Neuronal stem cell (in vitro differentiated cells): Measurements from ENCODE around the gene RAB11FIP3.
A peak's percentile ranks its signal among the peaks of the same experiment; 100 is the strongest.

Experiments used
- DNase-seq: peaks from one replicate; pipeline ENCODE4 v3.0.0-alpha.2; 2013; ENCODE audit warnings: low spot score
- H2AFZ ChIP-seq: one replicate; pipeline ENCODE4 v1.6.1; 2013; ENCODE audit warnings: mild to moderate bottlenecking, low read length, inconsistent platforms
- H2AK5ac ChIP-seq: 2 replicates; pipeline ENCODE4 v1.6.1; 2013; ENCODE audit warnings: low read depth, mild to moderate bottlenecking, inconsistent platforms, low read length, moderate library complexity, mixed read lengths
- H2BK120ac ChIP-seq: 2 replicates; pipeline ENCODE4 v1.6.1; 2013; ENCODE audit warnings: low read depth, mild to moderate bottlenecking, inconsistent platforms, low read length, moderate library complexity, mixed read lengths
- H2BK12ac ChIP-seq: one replicate; pipeline ENCODE4 v1.6.1; 2013; ENCODE audit warnings: low read length, inconsistent platforms
- H2BK15ac ChIP-seq: 2 replicates; pipeline ENCODE4 v1.6.1; 2013; ENCODE audit warnings: mild to moderate bottlenecking, low read length, inconsistent platforms, mixed read lengths
- H2BK5ac ChIP-seq: one replicate; pipeline ENCODE4 v1.6.1; 2013; ENCODE audit warnings: inconsistent platforms, mild to moderate bottlenecking, low read length, moderate library complexity
- H3K14ac ChIP-seq: one replicate; pipeline ENCODE4 v1.6.1; 2013; ENCODE audit warnings: low read length, inconsistent platforms
- H3K18ac ChIP-seq: 2 replicates; pipeline ENCODE4 v1.6.1; 2013; ENCODE audit warnings: low read length, inconsistent platforms
- H3K23ac ChIP-seq: 2 replicates; pipeline ENCODE4 v1.6.1; 2013; ENCODE audit warnings: low read depth, mild to moderate bottlenecking, mixed read lengths, low read length, inconsistent platforms; ENCODE audit not compliant: poor library complexity
- H3K27ac ChIP-seq: replicated peaks from 3 replicates; pipeline ENCODE4 v1.5.1; 2013; ENCODE audit warnings: low read length, inconsistent platforms
- H3K27me3 ChIP-seq, 3 experiments: 2 replicates each; pipeline ENCODE4 v1.6.1; 2013; ENCODE audit warnings: low read length in 3 of 3, mild to moderate bottlenecking in 2 of 3, inconsistent platforms in 1 of 3, low read depth in 1 of 3, mixed read lengths in 1 of 3, moderate library complexity in 1 of 3; ENCODE audit not compliant: control insufficient read depth in 3 of 3, insufficient read depth in 3 of 3
- H3K36me3 ChIP-seq, 2 donors: replicated peaks in 1 of 2; 2 replicates each; pipeline ENCODE4 v1.6.1; 2013; ENCODE audit warnings: low read length in 2 of 2; ENCODE audit not compliant: control insufficient read depth in 2 of 2, insufficient read depth in 2 of 2
- H3K4ac ChIP-seq: 2 replicates; pipeline ENCODE4 v1.6.1; 2013; ENCODE audit warnings: inconsistent platforms, mild to moderate bottlenecking, low read length, moderate library complexity
- H3K4me1 ChIP-seq, 2 donors: 1 replicate in 1 of 2; 2 replicates in 1 of 2; pipeline ENCODE4 v1.6.1; 2013; ENCODE audit warnings: low read length in 2 of 2, low read depth in 1 of 2; ENCODE audit not compliant: control insufficient read depth in 2 of 2, insufficient read depth in 1 of 2
- H3K4me2 ChIP-seq: one replicate; pipeline ENCODE4 v1.6.1; 2013; ENCODE audit warnings: mild to moderate bottlenecking, low read length, inconsistent platforms; ENCODE audit not compliant: insufficient read depth, poor library complexity, severe bottlenecking
- H3K4me3 ChIP-seq, 2 donors: 2 replicates each; pipeline ENCODE4 v1.5.1; 2013; ENCODE audit warnings: low read length in 2 of 2, mild to moderate bottlenecking in 2 of 2, inconsistent platforms in 1 of 2, moderate library complexity in 1 of 2
- H3K79me1 ChIP-seq: one replicate; pipeline ENCODE4 v1.6.1; 2013; ENCODE audit warnings: low read depth, mild to moderate bottlenecking, inconsistent platforms, low read length, moderate library complexity
- H3K9ac ChIP-seq: one replicate; pipeline ENCODE4 v1.6.1; 2013; ENCODE audit warnings: mild to moderate bottlenecking, low read depth, low read length, inconsistent platforms; ENCODE audit not compliant: poor library complexity
- H3K9me3 ChIP-seq, 2 donors: replicated peaks in 1 of 2; 2 replicates each; pipeline versions ENCODE3 to v1.6.1; 2013; ENCODE audit warnings: low read length in 2 of 2, mild to moderate bottlenecking in 2 of 2, inconsistent platforms in 1 of 2, low read depth in 1 of 2, mixed read lengths in 1 of 2, moderate library complexity in 1 of 2; ENCODE audit not compliant: control insufficient read depth in 2 of 2, insufficient read depth in 1 of 2
- H4K8ac ChIP-seq: one replicate; pipeline ENCODE4 v1.6.1; 2013; ENCODE audit warnings: low read depth, mild to moderate bottlenecking, inconsistent platforms, low read length, moderate library complexity
- H4K91ac ChIP-seq: one replicate; pipeline ENCODE4 v1.6.1; 2013; ENCODE audit warnings: low read length, low read depth, mild to moderate bottlenecking, inconsistent platforms; ENCODE audit not compliant: poor library complexity
- WGBS, 2 donors: extraction: QIAGEN DNeasy Blood & Tissue Kit; methylation state at CpG; one replicate each; pipeline ENCODE4 v1.1.7; 2013; ENCODE audit warnings: missing lambda C conversion rate in 2 of 2, mixed read lengths in 1 of 2; ENCODE audit not compliant: insufficient read length in 2 of 2, insufficient replicate concordance in 1 of 2; ENCODE audit errors: extremely low coverage in 2 of 2; 5-methylcytosine and 5-hydroxymethylcytosine counted together

RAB11FIP3 gene

GRCh38 chr16:522320-523096, 97.1 kb downstream of the RAB11FIP3 start:
- no CpG with 5 or more reads among the region's 23 CpGs for WGBS, 2 donors
- H3K27ac ChIP-seq, result no peak overlapping the region

GRCh38 chr16:523097-523741, 97.8 kb downstream of the RAB11FIP3 start:
- Histone ChIP-seq H3K4me1 (peaks cover 10 to 14% of the 10 kb centered on the region in 2 donors), H2BK120ac (no peak overlapping the region), H3K4me3 (no peak overlapping the region), H2BK12ac (peak overlapping the region; percentile 94), H2BK5ac (no peak overlapping the region), H3K23ac (peak overlapping the region; percentile 95), H3K27me3 (no peaks in the 10 kb centered on the region), H3K27ac (no peak overlapping the region), H3K4ac (peak overlapping the region; percentile 53), H4K91ac (no peak overlapping the region), H3K14ac (peak overlapping the region; percentile 38), H4K8ac (no peak overlapping the region), H3K18ac (peak overlapping the region; percentile 57), H3K79me1 (peaks cover 5% of the 10 kb centered on the region), H2AFZ (no peak overlapping the region), H2AK5ac (no peak overlapping the region), H2BK15ac (no peak overlapping the region), H3K36me3 (peaks cover 33 to 62% of the 10 kb centered on the region in 2 donors), H3K9me3 (no peaks in the 10 kb centered on the region), H3K9ac (peak overlapping the region; percentile 50), H3K4me2 (no peak overlapping the region)
- WGBS, 2 donors, result no CpG with 5 or more reads among the region's 22 CpGs
- no peak for DNase-seq

More at GRCh38 chr16:522320-523096, 97.1 kb downstream of the RAB11FIP3 start:
- Histone ChIP-seq H2AFZ (no peak overlapping the region), H3K9me3 (no peaks in the 10 kb centered on the region), H3K4ac (no peak overlapping the region), H3K4me2 (no peak overlapping the region), H2BK120ac (no peak overlapping the region), H4K91ac (no peak overlapping the region), H3K23ac (peak overlapping the region; percentile 95), H3K4me1 (peaks cover 10 to 14% of the 10 kb centered on the region in 2 donors), H3K9ac (no peak overlapping the region), H2BK12ac (no peak overlapping the region), H2BK5ac (no peak overlapping the region), H3K4me3 (no peak overlapping the region), H3K27me3 (no peaks in the 10 kb centered on the region), H4K8ac (no peak overlapping the region), H3K36me3 (peaks cover 33 to 67% of the 10 kb centered on the region in 2 donors), H3K14ac (no peak overlapping the region), H3K79me1 (peaks cover 2% of the 10 kb centered on the region), H3K18ac (no peak overlapping the region), H2AK5ac (no peak overlapping the region), H2BK15ac (no peak overlapping the region)
- DNase-seq, result no peak

- H3K4me1 ChIP-seq, result peaks cover 19% of the 10 kb centered on the region in 2 donors
- no peak overlapping the region for H2BK15ac ChIP-seq
- H2BK12ac ChIP-seq, result no peak overlapping the region
- H2AK5ac ChIP-seq, result peak overlapping the region; percentile 28
- no peak overlapping the region for H3K4me3 ChIP-seq
- DNase-seq, result no peak
- H3K27me3 ChIP-seq, result no peaks in the 10 kb centered on the region
- no peak overlapping the region for H2BK120ac ChIP-seq
- H3K27ac ChIP-seq, result no peak overlapping the region
- peak overlapping the region; percentile 65 for H3K23ac ChIP-seq
- H3K14ac ChIP-seq, result no peak overlapping the region
- no peak overlapping the region for H3K18ac ChIP-seq
- H3K36me3 ChIP-seq, result peaks cover 25 to 53% of the 10 kb centered on the region in 2 donors
- no peak overlapping the region for H4K8ac ChIP-seq
- no CpG with 5 or more reads among the region's 24 CpGs for WGBS, 2 donors
- H3K79me1 ChIP-seq, result peaks cover 14% of the 10 kb centered on the region
- no peak overlapping the region for H3K9ac ChIP-seq
- H3K9me3 ChIP-seq, result no peaks in the 10 kb centered on the region
- no peak overlapping the region for H3K4ac ChIP-seq
- no peak overlapping the region for H4K91ac ChIP-seq
- H2BK5ac ChIP-seq, result no peak overlapping the region
- H3K4me2 ChIP-seq, result no peak overlapping the region
- no peak overlapping the region for H2AFZ ChIP-seq
These were observed 99.0 kb downstream of the RAB11FIP3 start for GRCh38 chr16:524274-525040.

- Histone ChIP-seq H2AFZ (no peak overlapping the region), H4K8ac (no peak overlapping the region), H2BK120ac (no peak overlapping the region), H2BK15ac (no peak overlapping the region), H3K27ac (no peak overlapping the region), H3K9ac (no peak overlapping the region), H3K23ac (peak overlapping the region; percentile 55), H4K91ac (no peak overlapping the region), H2AK5ac (no peak overlapping the region), H3K14ac (no peak overlapping the region), H3K4me2 (no peak overlapping the region), H3K9me3 (no peaks in the 10 kb centered on the region), H3K4ac (no peak overlapping the region), H3K4me3 (no peak overlapping the region), H3K36me3 (peaks cover 18 to 53% of the 10 kb centered on the region in 2 donors), H3K79me1 (peaks cover 19% of the 10 kb centered on the region), H3K27me3 (no peaks in the 10 kb centered on the region), H2BK12ac (no peak overlapping the region), H2BK5ac (no peak overlapping the region), H3K4me1 (peaks cover 20 to 23% of the 10 kb centered on the region in 2 donors), H3K18ac (no peak overlapping the region)
- no CpG with 5 or more reads among the region's 8 CpGs for WGBS, 2 donors
- no peak for DNase-seq
These were observed 99.7 kb downstream of the RAB11FIP3 start for GRCh38 chr16:525123-525519.
